ENCODE results near the gene MTURN.

Gene MTURN

GRCh38 chr7:30140456-30140855, 5.7 kb downstream of the MTURN start:
- H3K9ac ChIP-seq (ENCODE audit: low read length) = no peak overlapping the region
- H3K27me3 ChIP-seq (ENCODE audit: control insufficient read depth, insufficient read depth, low read length) = no peaks in the 10 kb centered on the region
- peaks cover 3% of the 10 kb centered on the region for H3K4me1 ChIP-seq (ENCODE audit: control insufficient read depth, insufficient read depth, low read length)
- H3K27ac ChIP-seq (ENCODE audit: low read depth, low read length) = no peak overlapping the region
- no peak overlapping the region for H3K4me3 ChIP-seq (ENCODE audit: low read length)
- H3K36me3 ChIP-seq (ENCODE audit: control insufficient read depth, insufficient read depth, low read length) = no peaks in the 10 kb centered on the region

GRCh38 chr7:30142710-30143109, 7.9 kb downstream of the MTURN start:
- Histone ChIP-seq H3K36me3 (ENCODE audit: control insufficient read depth, insufficient read depth, low read length) (no peaks in the 10 kb centered on the region), H3K27me3 (ENCODE audit: control insufficient read depth, insufficient read depth, low read length) (no peaks in the 10 kb centered on the region), H3K4me1 (ENCODE audit: control insufficient read depth, insufficient read depth, low read length) (no peaks in the 10 kb centered on the region), H3K9ac (ENCODE audit: low read length) (no peak overlapping the region), H3K27ac (ENCODE audit: low read depth, low read length) (no peak overlapping the region), H3K4me3 (ENCODE audit: low read length) (no peak overlapping the region)

- no peak overlapping the region for H3K9ac ChIP-seq (ENCODE audit: low read length)
- H3K27ac ChIP-seq (ENCODE audit: low read depth, low read length) = no peak overlapping the region
- no peaks in the 10 kb centered on the region for H3K27me3 ChIP-seq (ENCODE audit: control insufficient read depth, insufficient read depth, low read length)
- no peaks in the 10 kb centered on the region for H3K36me3 ChIP-seq (ENCODE audit: control insufficient read depth, insufficient read depth, low read length)
- no peak overlapping the region for H3K4me3 ChIP-seq (ENCODE audit: low read length)
- H3K4me1 ChIP-seq (ENCODE audit: control insufficient read depth, insufficient read depth, low read length) = no peaks in the 10 kb centered on the region
Observed at GRCh38 chr7:30143748-30144251, 9.0 kb downstream of the MTURN start.

- H3K4me3 ChIP-seq (ENCODE audit: low read length) = no peak overlapping the region
- H3K4me1 ChIP-seq (ENCODE audit: control insufficient read depth, insufficient read depth, low read length) = no peaks in the 10 kb centered on the region
- no peak overlapping the region for H3K27ac ChIP-seq (ENCODE audit: low read depth, low read length)
- no peaks in the 10 kb centered on the region for H3K27me3 ChIP-seq (ENCODE audit: control insufficient read depth, insufficient read depth, low read length)
- H3K9ac ChIP-seq (ENCODE audit: low read length) = no peak overlapping the region
- no peaks in the 10 kb centered on the region for H3K36me3 ChIP-seq (ENCODE audit: control insufficient read depth, insufficient read depth, low read length)
Observed at GRCh38 chr7:30144657-30145306, 10.0 kb downstream of the MTURN start.

- H3K9ac ChIP-seq (ENCODE audit: low read length) = no peak overlapping the region
Observed at GRCh38 chr7:30145426-30145970, 10.7 kb downstream of the MTURN start.

GRCh38 chr7:30146127-30146612, 11.4 kb downstream of the MTURN start:
- no peak overlapping the region for H3K9ac ChIP-seq (ENCODE audit: low read length)

More at GRCh38 chr7:30145426-30145970, 10.7 kb downstream of the MTURN start:
- H3K36me3 ChIP-seq (ENCODE audit: control insufficient read depth, insufficient read depth, low read length) = no peaks in the 10 kb centered on the region
- H3K27ac ChIP-seq (ENCODE audit: low read depth, low read length) = no peak overlapping the region
- no peaks in the 10 kb centered on the region for H3K4me1 ChIP-seq (ENCODE audit: control insufficient read depth, insufficient read depth, low read length)
- H3K27me3 ChIP-seq (ENCODE audit: control insufficient read depth, insufficient read depth, low read length) = no peaks in the 10 kb centered on the region
- H3K4me3 ChIP-seq (ENCODE audit: low read length) = no peak overlapping the region

GRCh38 chr7:30147223-30147622, 12.4 kb downstream of the MTURN start:
- H3K27me3 ChIP-seq (ENCODE audit: control insufficient read depth, insufficient read depth, low read length) = no peaks in the 10 kb centered on the region
- H3K4me1 ChIP-seq (ENCODE audit: control insufficient read depth, insufficient read depth, low read length) = no peaks in the 10 kb centered on the region
- no peak overlapping the region for H3K4me3 ChIP-seq (ENCODE audit: low read length)
- no peak overlapping the region for H3K27ac ChIP-seq (ENCODE audit: low read depth, low read length)
- H3K9ac ChIP-seq (ENCODE audit: low read length) = no peak overlapping the region
- no peaks in the 10 kb centered on the region for H3K36me3 ChIP-seq (ENCODE audit: control insufficient read depth, insufficient read depth, low read length)

More at GRCh38 chr7:30146127-30146612, 11.4 kb downstream of the MTURN start:
- no peak overlapping the region for H3K4me3 ChIP-seq (ENCODE audit: low read length)
- H3K36me3 ChIP-seq (ENCODE audit: control insufficient read depth, insufficient read depth, low read length) = no peaks in the 10 kb centered on the region
- H3K27ac ChIP-seq (ENCODE audit: low read depth, low read length) = no peak overlapping the region
- no peaks in the 10 kb centered on the region for H3K27me3 ChIP-seq (ENCODE audit: control insufficient read depth, insufficient read depth, low read length)
- H3K4me1 ChIP-seq (ENCODE audit: control insufficient read depth, insufficient read depth, low read length) = no peaks in the 10 kb centered on the region

GRCh38 chr7:30147785-30148184, 13.0 kb downstream of the MTURN start:
- no peak overlapping the region for H3K9ac ChIP-seq (ENCODE audit: low read length)
- H3K36me3 ChIP-seq (ENCODE audit: control insufficient read depth, insufficient read depth, low read length) = no peaks in the 10 kb centered on the region
- H3K4me3 ChIP-seq (ENCODE audit: low read length) = no peak overlapping the region
- no peak overlapping the region for H3K27ac ChIP-seq (ENCODE audit: low read depth, low read length)
- H3K4me1 ChIP-seq (ENCODE audit: control insufficient read depth, insufficient read depth, low read length) = no peaks in the 10 kb centered on the region
- H3K27me3 ChIP-seq (ENCODE audit: control insufficient read depth, insufficient read depth, low read length) = no peaks in the 10 kb centered on the region

- Histone ChIP-seq H3K9ac (ENCODE audit: low read length) (no peak overlapping the region), H3K4me1 (ENCODE audit: control insufficient read depth, insufficient read depth, low read length) (no peaks in the 10 kb centered on the region), H3K27ac (ENCODE audit: low read depth, low read length) (no peak overlapping the region)
Observed at GRCh38 chr7:30148426-30148825, 13.6 kb downstream of the MTURN start.

GRCh38 chr7:30148951-30149459, 14.2 kb downstream of the MTURN start:
- Histone ChIP-seq H3K27me3 (ENCODE audit: control insufficient read depth, insufficient read depth, low read length) (no peaks in the 10 kb centered on the region), H3K27ac (ENCODE audit: low read depth, low read length) (no peak overlapping the region), H3K4me3 (ENCODE audit: low read length) (peak overlapping the region; percentile 1), H3K36me3 (ENCODE audit: control insufficient read depth, insufficient read depth, low read length) (no peaks in the 10 kb centered on the region), H3K4me1 (ENCODE audit: control insufficient read depth, insufficient read depth, low read length) (no peaks in the 10 kb centered on the region), H3K9ac (ENCODE audit: low read length) (no peak overlapping the region)

More at GRCh38 chr7:30148426-30148825, 13.6 kb downstream of the MTURN start:
- H3K36me3 ChIP-seq (ENCODE audit: control insufficient read depth, insufficient read depth, low read length) = no peaks in the 10 kb centered on the region
- no peak overlapping the region for H3K4me3 ChIP-seq (ENCODE audit: low read length)
- H3K27me3 ChIP-seq (ENCODE audit: control insufficient read depth, insufficient read depth, low read length) = no peaks in the 10 kb centered on the region

GRCh38 chr7:30149640-30150272, 15.0 kb downstream of the MTURN start:
- no peak overlapping the region for H3K9ac ChIP-seq (ENCODE audit: low read length)

GRCh38 chr7:30150711-30151110, 15.9 kb downstream of the MTURN start:
- Histone ChIP-seq H3K4me1 (ENCODE audit: control insufficient read depth, insufficient read depth, low read length) (no peaks in the 10 kb centered on the region), H3K4me3 (ENCODE audit: low read length) (no peak overlapping the region), H3K27ac (ENCODE audit: low read depth, low read length) (no peak overlapping the region), H3K9ac (ENCODE audit: low read length) (no peak overlapping the region), H3K36me3 (ENCODE audit: control insufficient read depth, insufficient read depth, low read length) (no peaks in the 10 kb centered on the region), H3K27me3 (ENCODE audit: control insufficient read depth, insufficient read depth, low read length) (no peaks in the 10 kb centered on the region)

More at GRCh38 chr7:30149640-30150272, 15.0 kb downstream of the MTURN start:
- Histone ChIP-seq H3K27me3 (ENCODE audit: control insufficient read depth, insufficient read depth, low read length) (no peaks in the 10 kb centered on the region), H3K4me1 (ENCODE audit: control insufficient read depth, insufficient read depth, low read length) (no peaks in the 10 kb centered on the region), H3K4me3 (ENCODE audit: low read length) (no peak overlapping the region), H3K36me3 (ENCODE audit: control insufficient read depth, insufficient read depth, low read length) (no peaks in the 10 kb centered on the region), H3K27ac (ENCODE audit: low read depth, low read length) (no peak overlapping the region)
